ENCODE results near the gene NACC2.

DNA sequence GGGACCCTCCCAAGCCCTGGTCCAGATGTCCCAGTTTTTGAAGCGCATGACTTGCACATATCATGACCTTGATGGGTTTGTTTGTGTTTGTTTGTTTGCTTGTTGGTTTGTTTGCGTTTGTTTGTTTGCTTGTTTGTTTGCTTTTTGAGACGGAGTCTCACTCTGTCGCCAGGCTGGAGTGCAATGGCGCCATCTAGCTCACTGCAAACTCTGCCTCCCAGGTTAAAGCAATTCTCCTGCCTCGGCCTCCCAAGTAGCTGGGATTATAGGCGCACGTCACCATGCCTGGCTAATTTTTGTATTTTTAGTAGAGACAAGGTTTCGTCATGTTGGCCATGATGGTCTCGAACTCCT, 120.9 kb downstream of the NACC2 start:
- TF ChIP-seq, protein P1, sequence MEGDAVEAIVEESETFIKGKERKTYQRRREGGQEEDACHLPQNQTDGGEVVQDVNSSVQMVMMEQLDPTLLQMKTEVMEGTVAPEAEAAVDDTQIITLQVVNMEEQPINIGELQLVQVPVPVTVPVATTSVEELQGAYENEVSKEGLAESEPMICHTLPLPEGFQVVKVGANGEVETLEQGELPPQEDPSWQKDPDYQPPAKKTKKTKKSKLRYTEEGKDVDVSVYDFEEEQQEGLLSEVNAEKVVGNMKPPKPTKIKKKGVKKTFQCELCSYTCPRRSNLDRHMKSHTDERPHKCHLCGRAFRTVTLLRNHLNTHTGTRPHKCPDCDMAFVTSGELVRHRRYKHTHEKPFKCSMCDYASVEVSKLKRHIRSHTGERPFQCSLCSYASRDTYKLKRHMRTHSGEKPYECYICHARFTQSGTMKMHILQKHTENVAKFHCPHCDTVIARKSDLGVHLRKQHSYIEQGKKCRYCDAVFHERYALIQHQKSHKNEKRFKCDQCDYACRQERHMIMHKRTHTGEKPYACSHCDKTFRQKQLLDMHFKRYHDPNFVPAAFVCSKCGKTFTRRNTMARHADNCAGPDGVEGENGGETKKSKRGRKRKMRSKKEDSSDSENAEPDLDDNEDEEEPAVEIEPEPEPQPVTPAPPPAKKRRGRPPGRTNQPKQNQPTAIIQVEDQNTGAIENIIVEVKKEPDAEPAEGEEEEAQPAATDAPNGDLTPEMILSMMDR (IDR thresholded peaks at IDR 0.05; ENCODE audit: insufficient read depth, low read depth, low read length), result no peak
- TF ChIP-seq EZH2 (IDR thresholded peaks at IDR 0.05; ENCODE audit: insufficient read depth, low read length), result no peak

Measured in astrocyte (in vitro differentiated cells and primary cell).